22Rv1 (cell line): Measurements from ENCODE around the gene PADI4.

ENCODE experiments used
- ZFX ChIP-seq: fragments of 450-650 bp; IDR thresholded peaks from 2 replicates; pipeline ENCODE4 v1.6.1; 2017; ENCODE audit warnings: antibody characterized with exemption, borderline replicate concordance
- TF ChIP-seq, protein P1 (sequence below): fragments of 450-650 bp; IDR thresholded peaks from 2 replicates; pipeline ENCODE4 v1.5.1; 2017; ENCODE audit warnings: mild to moderate bottlenecking

DNA sequence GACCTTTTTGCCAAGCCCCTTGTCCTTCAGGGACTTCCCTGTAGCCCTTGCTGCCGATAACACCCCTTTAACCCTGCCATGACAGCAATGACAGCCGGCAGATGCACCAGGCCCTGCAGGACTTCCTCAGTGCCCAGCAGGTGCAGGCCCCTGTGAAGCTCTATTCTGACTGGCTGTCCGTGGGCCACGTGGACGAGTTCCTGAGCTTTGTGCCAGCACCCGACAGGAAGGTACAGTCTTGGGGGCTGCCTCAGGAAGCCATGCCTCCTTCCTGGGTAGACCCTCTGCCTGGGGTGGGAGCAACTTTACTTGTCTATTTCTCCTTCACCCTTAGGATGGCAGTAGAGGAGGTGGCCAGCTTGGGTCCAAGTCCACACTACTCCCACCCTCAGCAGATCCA lies 47.9 kb downstream of the PADI4 start:
- TF ChIP-seq, protein P1, sequence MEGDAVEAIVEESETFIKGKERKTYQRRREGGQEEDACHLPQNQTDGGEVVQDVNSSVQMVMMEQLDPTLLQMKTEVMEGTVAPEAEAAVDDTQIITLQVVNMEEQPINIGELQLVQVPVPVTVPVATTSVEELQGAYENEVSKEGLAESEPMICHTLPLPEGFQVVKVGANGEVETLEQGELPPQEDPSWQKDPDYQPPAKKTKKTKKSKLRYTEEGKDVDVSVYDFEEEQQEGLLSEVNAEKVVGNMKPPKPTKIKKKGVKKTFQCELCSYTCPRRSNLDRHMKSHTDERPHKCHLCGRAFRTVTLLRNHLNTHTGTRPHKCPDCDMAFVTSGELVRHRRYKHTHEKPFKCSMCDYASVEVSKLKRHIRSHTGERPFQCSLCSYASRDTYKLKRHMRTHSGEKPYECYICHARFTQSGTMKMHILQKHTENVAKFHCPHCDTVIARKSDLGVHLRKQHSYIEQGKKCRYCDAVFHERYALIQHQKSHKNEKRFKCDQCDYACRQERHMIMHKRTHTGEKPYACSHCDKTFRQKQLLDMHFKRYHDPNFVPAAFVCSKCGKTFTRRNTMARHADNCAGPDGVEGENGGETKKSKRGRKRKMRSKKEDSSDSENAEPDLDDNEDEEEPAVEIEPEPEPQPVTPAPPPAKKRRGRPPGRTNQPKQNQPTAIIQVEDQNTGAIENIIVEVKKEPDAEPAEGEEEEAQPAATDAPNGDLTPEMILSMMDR: no peak
- TF ChIP-seq ZFX: no peak
